HG03103 (cell line): ENCODE results near the gene RTP3.
"Not testable (repeated sequence)": the region's sequence is repeated elsewhere in the genome, so short reads cannot be mapped to it uniquely, and the experiment has no call there.

Experiments used
- ATAC-seq: cut with Tn5 transposase; IDR thresholded peaks from one replicate; pipeline ENCODE4 v1.9.1; 2021; ENCODE audit warnings: low read depth; ENCODE audit not compliant: unreplicated experiment

Gene RTP3

GRCh38 chr3:46489875-46490274, 7.9 kb upstream of the RTP3 start:
- no peak for ATAC-seq

DNA sequence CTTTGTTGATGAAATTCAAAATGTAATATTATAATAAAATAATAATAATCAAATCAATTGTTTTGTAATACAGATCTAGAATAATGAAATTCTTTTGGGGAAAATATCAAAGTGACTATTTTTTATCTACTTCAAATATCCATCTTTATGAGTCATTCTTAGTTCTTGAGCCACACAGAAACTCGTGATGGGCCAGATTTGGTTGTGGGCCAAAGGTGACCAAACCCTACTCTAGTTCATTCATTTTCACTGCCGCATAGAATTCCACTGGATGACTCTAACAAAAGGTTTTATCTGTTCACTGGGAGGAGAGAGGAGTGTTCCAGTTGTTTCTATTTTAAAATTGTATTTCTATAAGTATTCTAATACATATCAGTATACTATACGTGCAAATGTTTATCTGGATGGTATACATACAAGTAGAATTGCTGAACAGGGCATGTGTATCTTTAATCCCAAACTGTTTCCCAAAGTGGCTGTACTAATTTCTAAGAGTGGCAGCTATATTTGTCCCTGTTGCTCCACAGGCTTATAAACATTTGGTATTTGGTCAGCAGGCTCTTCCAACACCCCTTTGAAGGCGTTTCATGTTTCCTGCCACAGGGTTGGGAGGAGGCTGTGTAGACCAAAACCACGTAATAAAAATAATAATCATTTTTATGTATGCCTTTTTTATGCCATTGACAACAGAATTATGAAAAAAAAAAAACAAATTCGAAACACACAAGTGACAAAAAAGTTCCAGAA, 7.3 kb upstream of the RTP3 start:
- ATAC-seq = no peak

- no peak for ATAC-seq
Observed at GRCh38 chr3:46491089-46492070, 6.4 kb upstream of the RTP3 start.

DNA sequence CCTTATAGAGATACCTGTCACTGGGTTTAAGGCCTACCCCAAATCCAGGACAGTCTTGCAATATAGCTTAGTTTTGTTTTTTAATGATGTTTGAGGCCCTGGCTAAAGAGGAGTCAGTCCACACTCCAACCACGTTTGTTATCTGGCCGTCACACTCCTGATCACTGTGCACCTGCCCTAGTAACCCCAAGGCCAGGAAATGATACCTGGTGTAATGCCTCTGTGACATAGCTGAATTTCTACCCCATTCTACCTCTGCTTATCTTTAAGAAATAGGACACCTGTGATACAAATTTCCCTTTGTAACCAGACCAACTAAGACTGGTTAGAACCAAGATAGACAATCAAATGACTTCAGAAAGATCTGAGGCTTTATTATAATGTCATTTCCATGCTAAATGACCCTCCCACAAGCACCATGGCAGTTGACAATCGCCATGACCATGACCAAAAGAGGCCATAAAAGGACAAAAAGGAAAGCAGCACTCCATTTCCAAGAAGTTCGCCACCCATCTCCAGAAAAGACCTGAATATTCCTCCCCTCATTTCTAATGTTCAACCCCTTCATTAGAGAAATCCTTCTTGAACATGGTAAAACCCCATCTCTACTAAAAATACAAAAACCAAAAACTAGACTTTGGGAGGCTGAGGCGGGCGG, 4.8 kb upstream of the RTP3 start:
- no peak for ATAC-seq

DNA sequence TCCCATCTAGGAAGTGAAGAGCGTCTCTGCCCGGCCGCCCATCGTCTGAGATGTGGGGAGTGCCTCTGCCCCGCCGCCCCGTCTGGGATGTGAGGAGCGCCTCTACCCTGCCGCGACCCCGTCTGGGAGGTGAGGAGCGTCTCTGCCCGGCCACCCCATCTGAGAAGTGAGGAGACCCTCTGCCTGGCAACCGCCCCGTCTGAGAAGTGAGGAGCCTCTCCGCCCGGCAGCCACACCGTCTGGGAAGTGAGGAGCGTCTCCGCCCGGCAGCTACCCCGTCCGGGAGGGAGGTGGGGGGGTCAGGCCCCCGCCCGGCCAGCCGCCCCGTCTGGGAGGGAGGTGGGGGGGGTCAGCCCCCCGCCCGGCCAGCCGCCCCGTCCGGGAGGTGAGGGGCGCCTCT, 3.3 kb upstream of the RTP3 start:
- not testable (repeated sequence) for ATAC-seq

DNA sequence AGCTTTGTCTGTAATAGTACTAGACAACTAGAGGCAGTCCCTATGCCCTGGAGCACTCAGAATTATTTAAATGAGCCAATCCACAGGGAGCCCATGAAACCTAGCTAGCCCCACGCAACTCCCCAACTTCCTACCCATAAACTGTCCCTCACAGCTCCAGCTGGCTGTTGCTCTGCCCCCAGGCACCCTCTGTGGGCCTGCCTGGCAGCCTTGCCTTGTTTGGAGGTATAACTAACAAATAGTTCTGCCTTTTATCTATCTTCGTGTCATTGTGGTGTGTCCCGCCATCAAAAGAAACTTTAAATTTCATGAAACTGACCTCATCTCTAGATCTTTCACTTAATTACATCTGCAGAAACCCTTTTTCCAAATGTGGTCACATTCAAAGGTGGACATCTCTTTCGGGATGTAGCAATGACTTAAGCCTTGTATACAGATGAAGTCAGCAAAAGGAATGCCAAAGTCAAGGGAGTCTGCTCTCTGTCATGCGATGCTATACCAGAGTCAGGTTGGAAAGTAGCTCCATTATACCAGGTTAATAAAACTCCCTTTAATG, 1.8 kb upstream of the RTP3 start:
- no peak for ATAC-seq

DNA sequence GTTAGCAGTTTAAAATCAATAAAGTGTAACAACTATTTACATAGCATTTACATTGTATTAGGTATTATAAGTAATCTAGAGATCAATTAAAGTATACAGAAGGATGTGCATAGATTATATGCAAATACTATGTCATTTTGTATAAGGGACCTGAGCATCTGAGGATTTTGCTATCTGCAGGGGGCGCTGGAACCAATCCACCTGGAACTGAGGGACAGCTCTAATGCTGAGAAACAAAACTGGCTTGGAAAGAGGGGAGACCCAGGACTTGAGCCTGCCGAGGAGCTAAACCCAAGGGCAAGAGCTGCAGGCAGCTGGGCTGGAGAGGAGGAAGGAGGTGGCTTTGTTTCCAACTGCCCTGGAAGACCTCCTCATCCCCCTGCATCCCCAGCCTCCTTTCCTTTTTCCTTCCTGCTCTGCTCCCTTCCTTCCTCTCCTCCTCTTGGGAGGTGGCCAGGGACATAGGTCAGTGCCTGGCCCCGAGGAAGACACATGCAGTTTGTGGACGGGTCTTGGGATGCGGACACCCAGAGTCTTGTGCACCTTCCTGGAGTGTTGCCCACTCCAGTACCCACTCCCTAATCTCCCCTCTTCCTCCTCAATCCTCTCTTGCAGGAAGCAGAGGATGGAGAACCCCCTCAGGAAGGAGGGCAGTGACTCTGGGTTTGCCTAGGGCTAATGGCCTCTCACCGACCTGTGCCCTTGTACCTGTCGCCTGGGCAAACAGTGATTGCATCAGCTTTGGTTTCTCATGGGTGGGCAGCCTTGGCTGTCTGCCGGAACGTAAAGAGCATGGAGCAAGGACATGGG, 825 bp upstream of the RTP3 start:
- ATAC-seq = no peak

DNA sequence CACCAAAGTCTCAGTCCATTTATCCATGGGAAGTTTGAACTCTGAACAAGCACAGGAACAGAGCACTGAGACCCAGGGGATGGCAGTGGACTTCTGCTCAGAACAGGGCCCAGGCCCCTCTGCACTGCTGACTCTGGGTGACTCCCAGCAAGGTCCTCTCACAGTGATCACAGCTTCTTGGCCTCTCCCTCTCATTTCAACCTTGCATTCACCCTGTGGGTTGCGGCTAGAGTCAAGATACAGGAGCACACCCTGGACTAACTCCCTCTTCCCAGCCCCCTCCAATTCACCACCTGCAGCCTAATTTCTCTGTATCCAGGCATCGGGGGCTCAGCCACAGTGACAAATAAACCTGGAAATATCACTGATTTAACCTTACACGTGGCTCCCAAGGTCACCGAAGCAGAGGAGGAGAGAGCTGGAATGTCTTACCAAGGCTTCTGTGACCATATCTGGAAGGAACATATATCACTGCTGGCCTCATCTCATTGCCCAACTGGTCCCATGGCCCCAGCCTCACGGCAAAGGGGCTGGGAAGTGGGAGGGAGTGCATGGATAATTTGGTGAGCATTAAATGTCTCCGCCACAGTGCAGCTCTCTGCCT, 1.2 kb downstream of the RTP3 start:
- ATAC-seq = no peak

- no peak for ATAC-seq
Observed at GRCh38 chr3:46500656-46501635, 3.2 kb downstream of the RTP3 start.

DNA sequence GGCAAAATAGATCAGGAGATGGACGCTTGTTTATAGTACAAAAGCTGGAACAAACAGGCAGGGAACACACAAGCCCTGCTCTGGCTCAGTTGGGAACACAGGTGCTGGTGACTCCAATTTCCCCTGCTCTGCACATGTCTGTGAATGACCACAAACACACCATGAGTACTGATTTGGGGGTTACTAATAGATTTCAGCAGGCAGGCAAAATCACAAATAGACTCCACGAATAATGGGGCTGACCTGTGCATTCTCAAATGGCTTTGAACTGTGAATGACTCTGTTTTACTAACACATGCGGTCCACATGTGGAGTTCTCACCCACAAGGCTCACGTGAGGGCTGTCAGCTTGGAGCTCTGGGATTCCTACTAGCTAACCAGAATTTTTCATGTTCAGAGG, 3.9 kb downstream of the RTP3 start:
- no peak for ATAC-seq

DNA sequence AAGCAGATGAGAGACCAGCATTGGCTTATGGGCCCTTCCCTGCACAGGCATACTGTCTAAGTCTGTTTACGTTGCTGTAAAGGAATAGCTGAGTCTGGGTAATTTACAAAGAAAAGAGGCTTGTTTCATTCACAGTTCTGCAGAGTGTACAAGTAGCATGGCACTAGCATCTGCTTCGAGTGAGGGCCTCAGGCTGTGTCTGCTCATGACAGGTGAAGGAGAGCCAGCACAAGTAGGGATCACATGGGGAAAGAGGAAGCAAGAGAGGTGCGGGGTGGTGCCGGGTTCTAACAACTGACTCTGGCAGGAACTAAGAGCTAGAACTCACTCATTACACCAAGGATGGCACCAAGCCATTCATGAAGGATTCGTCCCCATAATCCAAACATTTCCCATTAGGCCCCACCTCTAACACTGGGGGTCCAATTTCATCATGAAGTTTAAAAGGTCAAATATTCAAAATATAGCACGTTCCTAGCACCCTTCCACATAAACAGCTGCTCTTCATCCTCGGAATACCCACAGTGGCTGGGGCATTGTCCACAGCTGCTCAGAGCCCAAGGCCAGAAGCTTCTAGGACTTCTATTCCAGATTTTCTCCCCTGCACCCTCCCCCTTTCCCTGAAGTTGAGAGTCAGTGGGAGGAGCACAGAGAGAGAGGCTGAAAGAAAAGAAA, 5.6 kb downstream of the RTP3 start:
- ATAC-seq = no peak

DNA sequence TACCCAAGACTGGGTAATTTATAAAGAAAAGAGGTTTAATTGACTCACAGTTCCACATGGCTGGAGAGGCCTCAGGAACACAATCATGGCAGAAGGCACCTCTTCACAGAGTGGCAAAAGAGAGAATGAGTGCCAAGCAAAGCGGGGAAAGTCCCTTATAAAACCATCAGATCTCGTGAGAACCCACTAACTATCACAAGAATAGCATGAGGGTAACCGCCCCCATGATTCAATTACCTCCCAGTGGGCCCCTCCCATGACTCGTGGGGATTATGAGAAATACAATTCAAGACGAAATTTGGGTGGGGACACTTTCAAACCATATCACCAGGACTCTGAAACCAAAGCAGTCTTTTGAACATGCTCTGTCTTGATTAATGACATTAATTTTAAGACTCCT, 7.0 kb downstream of the RTP3 start:
- no peak for ATAC-seq

DNA sequence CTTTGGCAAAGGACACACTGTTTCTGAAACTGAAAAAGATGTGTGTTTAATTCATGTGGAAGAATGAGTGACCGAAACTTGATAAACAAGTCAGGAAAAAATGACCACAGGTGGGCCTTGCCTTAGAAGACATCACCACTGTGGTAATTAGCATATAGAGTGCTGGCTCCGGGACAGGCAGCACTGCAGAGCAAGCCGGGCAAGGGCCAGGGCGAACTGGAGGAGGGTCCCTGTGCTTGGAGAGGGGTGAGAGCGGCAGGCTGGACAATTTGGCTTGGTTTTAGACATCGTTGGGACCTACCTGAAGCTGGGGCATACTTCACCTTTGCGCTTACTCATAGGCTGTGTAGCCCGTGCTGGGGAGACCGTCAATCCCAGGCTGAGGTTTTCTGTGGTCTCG, 8.2 kb downstream of the RTP3 start:
- no peak for ATAC-seq

DNA sequence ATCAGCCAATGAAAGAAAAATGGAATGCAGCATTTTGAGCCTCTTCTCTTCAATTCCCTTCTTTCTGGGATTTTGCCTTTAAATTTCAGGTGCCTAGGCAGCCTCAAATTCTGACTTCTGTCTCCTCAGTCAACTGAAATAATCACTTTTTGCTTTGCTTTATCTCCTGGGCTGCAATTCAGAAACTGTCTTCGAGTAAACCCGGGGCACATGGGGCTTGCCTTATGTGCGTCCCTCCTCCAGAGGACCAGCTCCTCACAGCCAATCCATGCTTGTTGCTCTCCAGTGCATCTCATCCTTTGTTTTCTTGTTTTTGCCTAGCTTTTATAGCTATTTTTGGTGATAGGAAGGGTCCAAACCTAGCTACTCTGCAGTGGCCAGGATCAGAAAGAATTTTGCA, 8.8 kb downstream of the RTP3 start:
- no peak for ATAC-seq

DNA sequence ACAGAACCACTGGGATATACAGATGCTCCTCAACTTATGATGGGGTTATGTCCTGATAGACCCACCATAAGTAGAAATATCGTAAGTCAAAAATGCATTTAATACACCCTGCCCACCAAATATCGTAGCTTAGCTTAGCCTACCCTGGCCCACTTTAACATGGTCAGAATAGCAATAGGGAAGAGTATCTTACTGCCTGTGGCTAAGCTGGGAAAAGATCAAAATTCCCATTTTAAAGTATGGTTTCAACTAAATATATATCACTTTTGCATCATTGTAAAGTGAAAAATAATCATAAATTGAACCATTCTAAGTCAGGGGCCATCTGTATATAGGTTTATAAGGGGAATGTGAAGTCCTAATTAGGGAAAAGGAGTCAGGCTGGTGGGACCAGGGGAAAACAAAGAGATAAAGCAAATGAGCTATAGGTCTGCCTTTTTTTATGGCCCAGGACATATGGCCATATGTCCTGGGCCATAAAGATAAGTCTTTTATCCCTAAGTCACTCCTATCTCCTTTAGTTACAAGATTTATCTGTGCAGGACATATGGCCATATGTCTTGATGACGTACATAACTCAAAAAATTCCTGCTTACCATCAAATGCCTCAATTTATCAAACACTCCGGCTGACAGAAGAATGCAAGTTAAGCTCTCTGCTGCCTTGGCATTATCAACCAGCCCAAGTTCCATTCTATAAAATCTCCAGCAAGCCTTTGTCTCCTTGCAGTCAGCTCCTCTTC, 11.2 kb downstream of the RTP3 start:
- no peak for ATAC-seq

DNA sequence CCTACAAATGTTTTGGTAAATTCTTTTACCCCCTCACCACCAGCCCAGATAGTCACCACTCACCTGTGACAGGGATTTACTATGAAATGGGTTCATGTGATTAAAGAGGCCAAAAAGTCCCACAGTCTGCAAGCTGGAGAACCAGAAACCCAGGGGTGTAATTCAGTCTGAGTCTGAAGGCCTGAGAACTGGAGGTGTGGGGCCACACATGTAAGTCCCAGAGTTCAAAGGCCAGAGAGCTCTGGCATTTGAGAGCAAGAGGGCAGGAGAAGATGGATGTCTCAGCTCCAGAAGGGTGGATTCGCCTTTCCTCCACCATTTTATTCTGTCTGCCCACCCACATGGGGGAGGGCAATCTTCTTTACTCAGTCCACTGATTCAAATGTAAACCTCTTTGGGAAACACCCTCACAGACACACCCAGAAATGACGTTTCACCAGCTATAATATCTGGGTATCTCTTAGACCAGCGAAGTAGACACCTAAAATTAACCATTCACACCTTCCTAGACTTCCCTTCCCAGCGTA, 11.9 kb downstream of the RTP3 start:
- no peak for ATAC-seq

GRCh38 chr3:46512191-46512749, 14.5 kb downstream of the RTP3 start:
- ATAC-seq = no peak
